HG03469 (cell line): Measurements from ENCODE around the gene OTULINL.
A peak's percentile ranks its signal among the peaks of the same experiment; 100 is the strongest.
"Not testable (repeated sequence)": the region's sequence is repeated elsewhere in the genome, so short reads cannot be mapped to it uniquely, and the experiment has no call there.

Source experiments
- ATAC-seq: cut with Tn5 transposase; IDR thresholded peaks from one replicate; pipeline ENCODE4 v1.9.1; 2021; ENCODE audit warnings: mild to moderate bottlenecking, moderate library complexity, moderate number of reproducible peaks; ENCODE audit not compliant: unreplicated experiment

OTULINL gene

GRCh38 chr5:14581106-14581890, at the start of gene OTULINL:
Gene OTULINL, plus strand, starts transcription at chr5:14581792. Its CDS starts 103 bp downstream, at chr5:14581895.
- peak; percentile 83 for ATAC-seq

DNA sequence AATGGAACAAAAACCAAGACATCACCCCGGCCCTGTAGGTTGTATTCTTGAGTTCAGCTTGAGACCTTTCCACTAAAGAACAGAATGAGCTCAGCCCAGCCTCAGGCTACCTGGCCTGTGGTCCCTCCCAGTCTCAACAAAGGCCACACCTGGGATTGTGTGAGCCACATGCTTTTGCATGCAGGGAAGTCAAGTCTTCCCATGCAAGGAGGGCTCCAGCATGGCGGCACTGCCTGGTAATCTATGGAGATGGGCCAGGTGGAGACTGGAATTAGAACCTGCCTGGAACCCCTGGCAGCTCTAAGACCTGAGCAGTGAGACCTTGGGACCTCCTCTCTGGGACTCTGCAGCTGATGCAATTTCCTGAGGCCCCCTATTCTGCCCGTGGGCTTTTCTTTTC, 49.4 kb upstream of the OTULINL start:
- ATAC-seq: no peak

DNA sequence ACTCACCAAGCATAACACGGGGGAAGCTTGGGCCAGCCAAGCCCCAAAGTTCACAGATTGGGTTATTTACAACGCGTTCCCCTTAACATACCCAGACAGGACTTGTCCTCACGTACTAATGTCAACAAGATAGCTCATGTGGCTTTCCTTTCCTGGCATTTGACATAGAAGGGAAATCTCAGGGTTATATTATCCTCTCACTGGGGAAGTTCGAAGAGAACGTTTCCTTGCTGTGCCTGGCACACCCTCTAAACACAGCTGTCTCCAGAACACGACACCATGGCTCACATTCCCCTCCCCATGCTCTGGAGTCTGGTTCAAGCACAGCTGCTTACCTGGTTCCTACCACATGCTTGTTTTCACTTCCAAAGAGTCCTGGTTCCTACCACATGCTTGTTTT, 46.8 kb upstream of the OTULINL start:
- ATAC-seq: no peak

DNA sequence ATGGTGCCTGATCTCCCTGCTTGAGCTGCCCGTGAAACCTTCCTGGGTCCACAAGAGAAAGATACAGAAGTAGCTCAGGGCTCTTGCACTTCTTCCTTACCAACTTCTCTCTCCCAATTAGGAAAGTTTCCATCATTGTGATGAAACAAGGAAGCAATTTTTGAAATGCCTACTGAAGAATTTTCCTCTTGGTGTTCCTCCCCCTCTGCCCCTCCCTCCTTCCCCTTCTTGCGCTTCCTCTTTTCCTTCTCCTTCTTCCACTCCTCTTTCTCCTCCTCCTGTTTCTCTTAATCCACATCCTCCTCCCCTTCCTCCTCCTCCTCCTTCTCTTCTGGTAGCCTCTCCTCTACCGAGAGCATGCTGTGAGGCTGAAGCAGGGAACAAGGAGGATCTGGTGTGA, 36.3 kb upstream of the OTULINL start:
- ATAC-seq: no peak

DNA sequence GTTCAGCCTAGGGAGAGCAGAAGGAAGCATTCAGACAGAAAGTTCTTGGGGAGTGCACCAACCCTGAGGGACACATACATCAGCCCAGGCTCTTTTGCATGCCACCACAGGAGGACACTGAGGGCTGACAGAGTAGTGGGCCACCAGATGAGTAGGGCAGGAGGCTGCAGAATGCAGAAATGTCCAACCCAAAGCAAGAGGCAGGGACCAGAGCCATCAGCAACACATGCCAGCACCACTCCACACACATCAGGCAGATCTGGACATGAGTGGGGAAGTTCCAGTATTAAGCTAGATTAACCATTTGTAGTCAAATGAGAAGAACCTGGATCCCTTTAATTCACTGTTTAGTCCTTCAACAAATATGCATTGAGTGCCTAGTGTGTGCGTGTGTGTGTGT, 35.7 kb upstream of the OTULINL start:
- ATAC-seq: no peak

- no peak for ATAC-seq
Measured at GRCh38 chr5:14547666-14548065, 33.9 kb upstream of the OTULINL start.

- no peak for ATAC-seq
Measured at GRCh38 chr5:14551211-14551610, 30.4 kb upstream of the OTULINL start.

GRCh38 chr5:14552017-14552416, 29.6 kb upstream of the OTULINL start:
- ATAC-seq: no peak

GRCh38 chr5:14554288-14554687, 27.3 kb upstream of the OTULINL start:
- ATAC-seq: not testable (repeated sequence)

- no peak for ATAC-seq
Measured at GRCh38 chr5:14556015-14556414, 25.6 kb upstream of the OTULINL start.

- ATAC-seq: no peak
Measured at GRCh38 chr5:14557203-14557770, 24.3 kb upstream of the OTULINL start.

DNA sequence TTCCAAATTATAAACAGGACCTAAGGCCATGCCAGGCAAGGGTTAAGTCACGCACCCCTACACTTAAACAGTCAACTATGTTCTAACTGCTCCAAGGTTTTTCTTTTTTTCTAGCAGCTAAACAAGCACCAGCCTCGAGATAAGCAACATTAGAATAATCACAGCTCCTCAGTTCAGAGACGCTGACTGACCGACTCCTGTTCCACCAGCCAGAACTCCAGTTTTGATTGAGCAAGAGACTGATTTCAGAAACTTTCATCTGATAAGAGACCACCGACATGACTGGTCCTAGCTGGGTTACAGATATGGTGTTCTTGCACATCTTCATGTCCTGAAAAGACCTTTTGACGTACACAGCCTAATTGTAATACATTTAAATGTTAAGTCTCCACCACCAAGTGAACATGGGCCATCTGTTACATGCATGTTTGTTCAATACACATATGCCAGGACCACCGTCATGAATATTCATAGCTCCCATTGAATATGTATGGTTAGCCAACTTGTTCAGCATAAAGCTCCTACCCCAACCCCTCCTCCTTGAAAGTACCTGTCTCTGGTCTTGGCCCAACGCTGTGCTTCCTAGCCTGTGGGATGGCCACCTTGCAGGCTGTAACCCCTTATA, 23.7 kb upstream of the OTULINL start:
- no peak for ATAC-seq

DNA sequence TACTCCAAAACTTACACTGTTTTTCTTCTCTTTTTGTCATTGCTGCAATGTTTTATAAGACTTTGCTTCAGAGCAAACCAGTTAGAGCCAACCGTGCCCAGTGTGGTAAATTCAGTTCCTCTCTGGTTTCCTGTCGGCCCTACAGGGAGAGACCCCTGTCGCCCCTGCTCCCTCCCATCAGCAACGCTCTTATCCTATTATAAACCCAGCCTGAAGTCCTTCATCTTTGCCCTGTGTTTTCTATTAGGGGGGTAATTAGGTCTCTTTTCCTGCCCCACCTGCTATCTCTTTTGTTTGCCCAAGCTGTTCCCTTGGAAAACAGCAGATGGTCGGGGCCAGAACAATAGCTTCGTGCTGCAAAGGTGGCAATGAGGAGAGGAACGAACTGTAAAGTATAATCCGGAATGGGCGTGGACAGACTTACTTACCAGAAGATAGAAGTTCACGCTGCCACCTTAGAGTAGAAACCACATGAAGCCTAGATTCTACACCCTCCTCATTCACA, 21.4 kb upstream of the OTULINL start:
- no peak for ATAC-seq

- ATAC-seq: no peak
Measured at GRCh38 chr5:14561741-14562140, 19.9 kb upstream of the OTULINL start.

DNA sequence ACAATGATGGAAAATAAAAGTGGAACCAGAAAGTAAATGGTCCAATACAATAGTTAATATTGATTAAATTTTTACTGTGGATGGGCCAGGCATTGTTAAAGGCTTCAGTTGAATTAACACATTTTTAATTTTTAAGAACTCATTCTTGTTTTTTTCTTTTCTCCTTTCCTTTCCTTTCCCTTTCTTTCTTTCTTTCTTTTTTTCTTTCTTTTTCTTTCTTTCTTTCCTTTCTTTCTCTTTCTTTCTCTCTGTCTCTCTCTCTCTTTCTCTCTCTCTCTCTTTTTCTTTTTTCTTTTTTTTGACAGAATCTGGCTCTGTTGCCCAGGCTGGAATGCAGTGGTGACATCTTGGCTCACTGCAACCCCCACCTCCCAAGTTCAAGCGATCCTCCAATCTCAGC, 13.3 kb upstream of the OTULINL start:
- ATAC-seq: no peak

DNA sequence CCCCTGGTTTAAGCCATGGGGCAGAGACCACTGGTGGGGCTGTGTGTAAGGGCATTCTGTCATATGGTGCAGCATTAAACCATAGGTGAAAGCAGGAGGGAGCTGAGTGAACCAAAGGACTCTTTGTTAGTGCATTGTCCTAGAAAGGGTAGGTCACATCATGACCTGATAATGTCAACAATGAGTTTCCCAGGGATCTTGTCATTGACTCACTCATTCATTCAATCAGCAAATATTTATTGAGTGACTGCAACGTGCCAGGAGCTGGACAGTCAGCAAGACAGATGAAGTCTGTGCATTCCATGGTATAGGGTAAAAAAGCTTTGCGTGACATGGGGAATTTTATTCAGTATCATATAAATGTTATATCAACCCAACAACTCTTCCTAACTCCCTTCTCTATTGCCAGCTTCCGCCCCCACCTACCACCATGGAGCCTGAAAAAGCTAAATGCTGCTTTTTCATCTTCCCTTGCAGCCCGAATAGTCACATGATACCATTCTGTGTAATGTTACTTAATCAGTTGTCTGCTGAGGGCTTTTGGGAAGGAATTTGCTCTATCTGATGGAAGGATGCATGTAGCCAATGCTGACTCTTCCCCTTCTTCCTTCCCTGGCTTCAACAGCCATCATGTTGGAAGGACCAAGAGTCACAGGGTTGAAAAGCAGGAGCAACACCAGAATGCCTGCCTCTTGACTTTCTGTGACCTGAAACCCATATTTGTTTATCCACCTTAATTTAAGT, 11.5 kb upstream of the OTULINL start:
- no peak for ATAC-seq

GRCh38 chr5:14571901-14572300, 9.7 kb upstream of the OTULINL start:
- ATAC-seq: no peak

DNA sequence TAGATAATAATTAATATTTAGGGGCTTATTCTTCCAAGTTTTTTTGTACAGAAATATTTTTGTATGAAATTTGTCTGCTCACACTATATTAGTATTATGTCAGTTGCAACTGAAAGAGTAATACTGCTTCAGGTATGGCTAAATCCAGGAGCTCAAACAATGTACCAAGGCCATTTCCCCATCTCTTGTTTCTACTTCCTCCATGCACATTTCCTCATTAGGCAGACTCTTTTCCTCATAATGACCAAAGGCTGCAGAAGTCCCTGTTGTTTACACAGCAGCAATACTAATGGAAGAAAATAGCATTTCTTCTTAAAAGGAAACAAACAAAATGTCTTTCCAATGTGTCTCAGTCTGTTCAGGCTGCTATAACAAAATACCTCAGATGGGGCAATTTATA, 9.2 kb upstream of the OTULINL start:
- ATAC-seq: no peak

GRCh38 chr5:14572836-14573235, 8.8 kb upstream of the OTULINL start:
- no peak for ATAC-seq

GRCh38 chr5:14574096-14574495, 7.5 kb upstream of the OTULINL start:
- ATAC-seq: no peak

GRCh38 chr5:14574891-14575508, 6.6 kb upstream of the OTULINL start:
- no peak for ATAC-seq
